PC-9 (cell line): ENCODE data around the gene GFM2.
"Not testable (repeated sequence)": the region's sequence is repeated elsewhere in the genome, so short reads cannot be mapped to it uniquely, and the experiment has no call there.

Experiments
- EZH2 ChIP-seq: fragments of 200-600 bp; sonication (generic); IDR thresholded peaks from 2 replicates; pipeline ENCODE4 v1.8.0; 2017; ENCODE audit warnings: antibody characterized with exemption, low read depth
- TF ChIP-seq, protein P1 (sequence below): fragments of 200-600 bp; sonication (generic); conservative IDR thresholded peaks from 2 replicates; pipeline ENCODE4 v1.6.1; 2017; ENCODE audit warnings: mixed run types, antibody characterized with exemption, mild to moderate bottlenecking, moderate library complexity

DNA sequence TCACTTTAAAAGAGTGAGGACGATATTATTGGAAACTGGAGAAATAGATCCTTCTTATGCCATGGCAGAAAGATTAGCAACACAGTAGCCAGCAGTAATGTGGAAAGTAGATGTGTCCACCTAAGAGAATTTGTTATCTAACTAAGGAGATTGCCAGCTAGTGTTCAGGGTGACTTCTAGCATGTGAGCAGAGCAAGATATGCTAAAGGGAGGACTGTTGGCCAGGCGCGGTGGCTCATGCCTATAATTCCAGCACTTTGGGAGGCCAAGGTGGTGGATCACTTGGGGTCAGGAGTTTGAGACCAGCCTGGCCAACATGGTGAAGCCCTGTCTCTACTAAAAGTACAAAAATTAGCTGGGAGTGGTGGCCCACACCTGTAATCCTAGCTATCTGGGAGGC, 87.6 kb downstream of the GFM2 start:
- TF ChIP-seq, protein P1, sequence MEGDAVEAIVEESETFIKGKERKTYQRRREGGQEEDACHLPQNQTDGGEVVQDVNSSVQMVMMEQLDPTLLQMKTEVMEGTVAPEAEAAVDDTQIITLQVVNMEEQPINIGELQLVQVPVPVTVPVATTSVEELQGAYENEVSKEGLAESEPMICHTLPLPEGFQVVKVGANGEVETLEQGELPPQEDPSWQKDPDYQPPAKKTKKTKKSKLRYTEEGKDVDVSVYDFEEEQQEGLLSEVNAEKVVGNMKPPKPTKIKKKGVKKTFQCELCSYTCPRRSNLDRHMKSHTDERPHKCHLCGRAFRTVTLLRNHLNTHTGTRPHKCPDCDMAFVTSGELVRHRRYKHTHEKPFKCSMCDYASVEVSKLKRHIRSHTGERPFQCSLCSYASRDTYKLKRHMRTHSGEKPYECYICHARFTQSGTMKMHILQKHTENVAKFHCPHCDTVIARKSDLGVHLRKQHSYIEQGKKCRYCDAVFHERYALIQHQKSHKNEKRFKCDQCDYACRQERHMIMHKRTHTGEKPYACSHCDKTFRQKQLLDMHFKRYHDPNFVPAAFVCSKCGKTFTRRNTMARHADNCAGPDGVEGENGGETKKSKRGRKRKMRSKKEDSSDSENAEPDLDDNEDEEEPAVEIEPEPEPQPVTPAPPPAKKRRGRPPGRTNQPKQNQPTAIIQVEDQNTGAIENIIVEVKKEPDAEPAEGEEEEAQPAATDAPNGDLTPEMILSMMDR = not testable (repeated sequence)
- TF ChIP-seq EZH2 = not testable (repeated sequence)
